Measurements from ENCODE around the gene FCN3.

GRCh38 chr1:27393641-27394281 lies 19.1 kb upstream of the FCN3 start:
- no peak for TF ChIP-seq POLR2AphosphoS5 (IDR thresholded peaks at IDR 0.05; ENCODE audit: borderline replicate concordance, low read depth, low read length)
- no peak for TF ChIP-seq EZH2 (IDR thresholded peaks at IDR 0.05)

Measured in SK-N-MC (cell line).